ENCODE results near the gene ATF2.

ATF2 gene

DNA sequence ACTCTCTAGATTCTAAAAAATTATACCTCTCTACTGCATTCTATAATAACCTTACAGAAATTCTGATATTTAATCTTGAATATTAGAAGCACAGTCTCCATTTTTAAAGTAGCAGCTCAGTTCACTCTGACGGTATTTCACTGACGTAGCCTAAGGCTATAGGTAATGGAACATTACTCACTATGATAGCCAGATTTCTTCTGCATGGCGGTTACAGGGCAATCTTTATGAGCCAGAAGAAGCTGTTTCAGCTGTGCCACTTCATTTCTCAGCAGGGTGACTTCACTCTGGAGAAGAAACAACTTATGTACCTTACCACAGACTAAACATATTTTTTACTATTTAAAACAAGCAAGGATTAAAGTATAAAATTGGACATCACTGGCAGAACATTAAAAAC is 87.5 kb downstream of the ATF2 start:
- DNase-seq (ENCODE audit: insufficient read length, low spot score), result no peak
- no peak for TF ChIP-seq POLR2A (IDR thresholded peaks at IDR 0.05; ENCODE audit: low read depth, low read length)
- FAIRE-seq, result no peak

DNA sequence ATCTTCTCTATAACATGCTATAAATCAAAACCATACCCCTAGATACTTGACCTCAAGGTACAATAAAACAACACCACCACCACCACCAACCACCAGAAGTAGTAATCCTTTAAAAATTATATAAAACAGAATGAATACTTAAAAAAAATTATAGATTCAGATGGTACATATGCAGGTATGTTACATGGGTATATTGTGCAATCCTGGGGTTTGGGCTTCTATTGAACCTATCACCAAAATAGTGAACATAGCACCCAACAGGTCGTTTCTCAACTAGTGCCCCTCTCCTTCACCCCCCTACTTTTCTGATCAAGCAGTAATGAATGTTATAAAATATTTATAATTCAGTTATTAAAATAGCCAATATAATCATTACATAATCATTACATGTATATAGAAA is 91.7 kb downstream of the ATF2 start:
- no peak for TF ChIP-seq POLR2A (IDR thresholded peaks at IDR 0.05; ENCODE audit: low read depth, low read length)
- DNase-seq (ENCODE audit: insufficient read length, low spot score) (no peak), FAIRE-seq (no peak)

DNA sequence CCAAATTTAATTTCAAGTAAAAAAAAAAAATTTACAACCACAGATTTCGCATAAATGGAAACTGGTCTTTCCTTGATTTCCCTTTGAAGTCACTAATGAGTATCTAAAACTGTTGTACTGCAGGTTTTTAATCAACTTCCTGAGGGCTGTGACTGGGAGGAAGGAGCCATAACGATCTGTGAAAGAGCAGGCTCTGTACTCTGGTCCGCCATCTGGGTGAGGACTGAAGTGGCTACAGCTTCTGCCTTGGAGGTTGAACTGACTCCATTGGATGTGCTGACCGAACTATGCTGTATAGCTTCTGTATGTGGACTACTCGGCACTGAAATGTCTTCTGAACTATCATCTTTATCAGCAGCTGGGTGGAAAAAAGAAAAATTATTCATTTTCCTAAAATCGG is 93.5 kb downstream of the ATF2 start:
- FAIRE-seq (peak; percentile 38), DNase-seq (ENCODE audit: insufficient read length, low spot score) (no peak)
- no peak for TF ChIP-seq POLR2A (IDR thresholded peaks at IDR 0.05; ENCODE audit: low read depth, low read length)

DNA sequence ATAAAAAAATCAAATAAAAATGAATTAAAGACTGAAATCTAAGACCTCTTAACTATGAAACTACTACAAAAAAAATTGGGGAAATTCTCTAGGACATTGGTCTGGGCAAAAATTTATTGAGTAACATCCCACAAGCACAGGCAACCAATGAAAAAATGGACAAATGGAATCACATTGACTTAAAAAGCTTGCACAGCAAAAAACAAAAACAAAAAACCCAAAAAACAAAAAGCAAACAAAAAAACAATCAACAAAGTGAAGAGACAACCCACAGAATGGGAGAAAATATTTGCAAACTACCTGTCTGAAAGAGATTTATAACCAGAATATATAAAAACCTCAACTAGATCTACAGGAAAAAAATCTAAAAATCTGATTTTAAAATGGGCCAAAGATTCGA is 99.5 kb downstream of the ATF2 start:
- FAIRE-seq, result no peak
- TF ChIP-seq POLR2A (IDR thresholded peaks at IDR 0.05; ENCODE audit: low read depth, low read length), result no peak

DNA sequence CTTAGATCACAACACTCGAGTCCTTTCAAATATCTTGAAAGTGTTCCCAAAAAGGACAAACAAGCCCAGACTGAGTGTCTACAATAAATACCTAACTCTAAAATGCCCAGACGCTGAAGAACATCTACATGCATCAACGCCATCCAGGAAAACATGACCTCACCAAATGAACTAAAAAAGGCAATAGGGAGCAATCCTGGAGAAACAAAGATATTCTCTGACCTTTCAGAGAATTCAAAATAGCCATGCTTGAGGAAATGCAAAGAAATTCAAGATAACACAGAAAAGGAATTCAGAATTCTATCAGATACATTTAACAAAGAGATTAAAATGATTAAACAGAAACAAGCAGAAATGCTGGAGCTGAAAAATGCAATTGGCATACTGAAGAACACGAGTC is 101.6 kb downstream of the ATF2 start:
- FAIRE-seq (no peak), DNase-seq (ENCODE audit: insufficient read length, low spot score) (no peak)
- no peak for TF ChIP-seq POLR2A (IDR thresholded peaks at IDR 0.05; ENCODE audit: low read depth, low read length)

More for the DNA sequence above, 99.5 kb downstream of the ATF2 start:
- no peak for DNase-seq (ENCODE audit: insufficient read length, low spot score)

DNA sequence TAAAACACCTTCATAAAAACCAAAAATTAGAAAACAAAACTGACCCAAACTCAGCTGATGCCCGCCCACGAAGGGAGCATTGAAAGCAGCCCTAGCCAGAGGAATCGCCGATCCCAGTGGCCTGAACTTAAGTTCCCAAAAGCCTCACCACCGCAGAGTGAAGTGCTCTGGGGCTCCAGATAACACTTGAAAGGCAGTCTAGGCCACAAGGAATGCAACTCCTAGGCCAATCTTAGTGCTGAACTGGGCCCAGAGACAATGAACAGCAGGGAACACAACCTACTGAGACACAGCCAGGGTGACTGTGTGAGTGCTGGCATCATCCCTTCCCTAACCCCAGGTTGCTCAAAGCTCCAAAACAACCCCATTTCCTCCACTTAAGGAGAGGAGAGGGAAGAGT is 103.2 kb downstream of the ATF2 start:
- no peak for FAIRE-seq

DNA sequence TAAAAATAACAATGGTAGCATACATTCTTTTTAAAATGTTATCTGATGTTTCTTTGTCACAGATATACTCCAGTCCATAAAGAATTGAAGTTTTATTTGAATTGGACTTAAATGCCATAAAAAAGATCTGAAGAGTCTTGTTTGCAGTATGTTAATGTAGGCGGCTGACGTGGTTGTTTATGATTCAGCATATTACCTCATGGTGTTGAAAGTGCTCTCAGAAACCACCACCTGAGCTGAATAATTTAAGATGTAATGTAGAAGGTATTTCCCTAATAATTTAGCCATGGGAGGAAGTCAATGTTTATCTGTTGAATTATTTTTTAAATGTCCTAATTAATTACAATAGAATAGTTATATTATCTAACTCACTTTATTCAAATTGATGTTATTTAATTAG is 104.3 kb downstream of the ATF2 start:
- no peak for DNase-seq (ENCODE audit: insufficient read length, low spot score)
- no peak for TF ChIP-seq POLR2A (IDR thresholded peaks at IDR 0.05; ENCODE audit: low read depth, low read length)
- FAIRE-seq, result no peak

More for the DNA sequence above, 103.2 kb downstream of the ATF2 start:
- TF ChIP-seq POLR2A (IDR thresholded peaks at IDR 0.05; ENCODE audit: low read depth, low read length), result no peak
- no peak for DNase-seq (ENCODE audit: insufficient read length, low spot score)

DNA sequence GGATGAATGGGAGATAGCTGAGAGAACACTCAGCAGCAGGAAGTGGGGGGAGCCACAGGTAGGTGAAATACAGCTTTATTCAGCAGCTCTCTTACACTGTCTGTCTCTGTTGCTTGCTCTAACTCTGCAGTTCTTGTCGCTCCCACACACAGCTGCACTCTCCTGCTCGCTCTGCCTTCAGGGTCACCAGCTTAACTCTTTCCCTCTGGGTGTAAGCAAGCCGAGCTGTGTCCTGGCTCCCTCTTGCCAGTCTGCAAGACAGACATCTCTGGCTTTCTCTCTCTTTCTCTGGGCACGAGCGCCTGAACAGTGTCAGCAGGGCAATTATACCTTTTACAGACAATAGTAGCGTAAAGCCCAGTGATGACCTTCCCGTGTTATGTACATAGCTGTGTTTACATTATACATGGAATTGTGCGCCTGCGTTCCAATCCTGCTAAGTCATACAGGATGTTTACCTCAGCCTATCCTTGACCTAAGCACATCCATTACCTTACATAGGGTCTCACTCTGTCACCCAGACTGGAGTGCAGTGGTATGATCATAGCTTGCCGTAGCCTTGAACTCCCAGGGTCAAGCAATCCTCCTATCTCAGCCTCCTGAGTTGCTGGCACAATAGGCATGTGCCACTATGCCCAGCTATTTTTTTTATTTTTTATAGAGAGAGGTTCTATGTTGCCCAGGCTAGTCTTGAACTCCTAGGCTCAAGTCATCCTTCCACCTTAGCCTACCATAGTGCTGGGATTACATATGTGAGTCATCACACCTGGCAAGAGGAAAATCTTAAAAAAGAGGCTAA is 105.0 kb downstream of the ATF2 start:
- FAIRE-seq (no peak), DNase-seq (ENCODE audit: insufficient read length, low spot score) (no peak)
- no peak for TF ChIP-seq POLR2A (IDR thresholded peaks at IDR 0.05; ENCODE audit: low read depth, low read length)

DNA sequence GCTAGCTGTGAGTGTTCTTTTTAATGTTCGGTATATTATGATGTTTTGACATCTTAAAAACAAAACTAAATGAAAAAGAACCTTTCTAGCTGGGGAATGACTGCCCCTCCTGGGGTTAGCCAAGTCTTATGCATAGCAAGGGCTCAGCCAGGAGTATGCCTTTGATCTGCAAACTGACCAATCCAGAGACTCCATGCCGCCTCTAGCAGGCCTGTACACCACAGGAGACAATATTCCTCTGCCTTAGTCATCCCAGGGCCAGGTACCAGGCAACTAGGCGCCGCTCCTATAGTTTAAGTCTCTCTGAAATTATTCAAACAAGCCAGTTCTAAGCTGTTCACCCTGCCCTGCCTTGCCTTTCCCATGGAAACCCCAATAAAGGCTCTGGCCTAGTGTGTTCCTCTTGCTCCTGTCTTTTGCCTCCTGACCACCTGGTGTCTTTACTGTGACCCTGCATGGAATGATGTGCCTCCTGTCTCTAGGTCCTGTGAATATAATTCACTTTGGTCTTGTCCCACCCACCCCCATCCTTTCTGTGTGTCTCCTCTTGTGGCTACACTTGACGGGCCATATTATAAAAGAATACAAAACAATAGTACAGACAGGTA is 110.8 kb downstream of the ATF2 start:
- no peak for FAIRE-seq
- TF ChIP-seq POLR2A (IDR thresholded peaks at IDR 0.05; ENCODE audit: low read depth, low read length), result no peak
- DNase-seq (ENCODE audit: insufficient read length, low spot score), result no peak

DNA sequence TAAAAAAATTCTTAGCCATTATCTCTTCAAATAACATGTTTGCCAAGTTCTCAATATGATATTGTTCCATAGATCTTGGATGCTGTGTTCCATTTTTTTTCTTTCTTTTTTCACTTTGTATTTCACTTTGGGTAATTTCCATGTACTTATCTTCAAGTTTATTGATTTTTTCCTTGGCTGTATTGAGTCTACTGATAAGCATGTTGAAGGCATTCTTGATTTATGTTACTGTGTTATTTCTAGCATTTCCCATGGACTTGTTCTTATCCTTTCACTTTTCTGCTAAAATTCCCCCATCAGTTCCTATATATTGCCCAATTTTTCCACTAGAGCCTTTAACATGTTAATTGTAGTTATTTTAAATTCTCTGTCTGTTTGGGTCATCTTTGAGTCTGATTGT is 112.0 kb downstream of the ATF2 start:
- DNase-seq (ENCODE audit: insufficient read length, low spot score), result no peak
- no peak for TF ChIP-seq POLR2A (IDR thresholded peaks at IDR 0.05; ENCODE audit: low read depth, low read length)
- FAIRE-seq, result no peak

DNA sequence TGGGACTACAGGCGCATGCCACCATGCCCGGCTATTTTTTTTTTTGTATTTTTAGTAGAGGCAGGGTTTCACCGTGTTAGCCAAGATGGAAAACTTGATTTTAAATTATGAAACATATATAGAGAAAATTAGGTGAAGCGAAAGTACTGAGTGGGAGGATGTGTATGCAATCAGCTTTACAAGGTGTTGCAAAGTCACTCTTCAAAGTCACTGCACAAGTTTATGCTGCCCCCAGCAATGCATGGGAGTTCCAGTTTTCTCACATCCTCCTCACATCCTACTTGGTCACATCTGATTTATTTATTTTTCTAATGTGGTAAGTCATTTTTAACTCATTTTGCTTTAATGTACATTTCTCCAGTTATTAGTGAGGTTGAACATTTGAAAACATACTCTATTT is 113.7 kb downstream of the ATF2 start:
- TF ChIP-seq POLR2A (IDR thresholded peaks at IDR 0.05; ENCODE audit: low read depth, low read length), result no peak
- DNase-seq (ENCODE audit: insufficient read length, low spot score) (no peak), FAIRE-seq (no peak)

DNA sequence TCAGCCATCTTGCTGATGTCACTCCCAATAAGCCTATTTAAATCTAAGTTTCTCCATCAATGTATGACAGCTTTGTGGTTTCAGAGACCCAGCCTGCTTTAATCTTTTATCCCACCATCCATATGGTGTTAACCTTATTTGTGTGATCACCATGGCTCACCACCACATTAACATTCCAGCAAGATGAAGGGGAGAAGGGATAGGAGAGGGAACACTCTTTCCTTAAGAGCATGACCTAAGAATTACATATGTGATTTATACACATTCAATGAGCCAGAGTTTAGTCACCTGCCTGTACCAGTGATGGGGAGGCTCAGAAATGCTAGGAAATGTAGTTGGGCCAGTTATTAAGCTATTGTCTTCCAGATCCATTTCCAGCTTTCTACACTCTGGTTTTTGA is 118.3 kb downstream of the ATF2 start:
- FAIRE-seq, result peak; percentile 57
- TF ChIP-seq POLR2A (IDR thresholded peaks at IDR 0.05; ENCODE audit: low read depth, low read length), result no peak
- DNase-seq (ENCODE audit: insufficient read length, low spot score), result no peak

DNA sequence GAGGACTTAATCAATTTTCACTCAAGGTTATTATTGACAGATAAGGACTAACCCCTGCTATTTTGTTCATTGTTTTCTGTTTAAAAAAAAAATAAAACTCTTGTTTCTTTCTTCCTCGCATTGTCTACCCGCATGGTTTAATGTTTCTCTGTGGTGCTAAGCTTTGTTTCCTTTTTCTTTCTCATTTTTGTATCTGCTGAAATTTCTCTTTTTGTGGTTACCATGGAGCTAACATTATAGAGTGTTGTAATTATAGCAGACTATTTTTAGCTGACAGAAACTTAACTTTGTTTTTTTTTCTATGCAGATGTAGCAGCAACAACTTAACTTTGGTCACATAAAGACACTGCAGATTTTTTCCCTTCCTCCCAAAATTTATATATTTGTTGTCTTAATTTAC is 119.7 kb downstream of the ATF2 start:
- no peak for TF ChIP-seq POLR2A (IDR thresholded peaks at IDR 0.05; ENCODE audit: low read depth, low read length)
- DNase-seq (ENCODE audit: insufficient read length, low spot score) (no peak), FAIRE-seq (no peak)

DNA sequence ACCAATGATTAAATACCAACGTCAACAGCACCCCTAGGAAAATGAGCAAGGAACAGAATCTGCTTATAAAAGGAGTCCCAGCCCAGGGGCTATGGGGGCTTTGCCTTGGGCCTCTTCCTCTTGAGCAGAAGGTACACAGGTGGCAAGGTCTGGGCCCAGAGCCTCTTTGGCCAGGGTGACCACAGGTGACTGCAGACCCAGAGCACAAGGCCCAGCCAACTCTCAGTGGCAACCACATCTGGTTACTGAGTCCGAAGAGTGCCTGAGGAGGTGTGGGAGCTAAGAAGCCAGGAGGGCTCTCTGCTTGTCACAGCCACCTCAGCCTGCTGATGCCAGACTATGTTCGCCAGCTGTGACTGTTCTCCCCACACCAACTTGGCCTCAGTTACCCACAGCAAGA is 128.5 kb downstream of the ATF2 start:
- TF ChIP-seq POLR2A (IDR thresholded peaks at IDR 0.05; ENCODE audit: low read depth, low read length), result no peak
- FAIRE-seq, result no peak
- DNase-seq (ENCODE audit: insufficient read length, low spot score), result no peak

DNA sequence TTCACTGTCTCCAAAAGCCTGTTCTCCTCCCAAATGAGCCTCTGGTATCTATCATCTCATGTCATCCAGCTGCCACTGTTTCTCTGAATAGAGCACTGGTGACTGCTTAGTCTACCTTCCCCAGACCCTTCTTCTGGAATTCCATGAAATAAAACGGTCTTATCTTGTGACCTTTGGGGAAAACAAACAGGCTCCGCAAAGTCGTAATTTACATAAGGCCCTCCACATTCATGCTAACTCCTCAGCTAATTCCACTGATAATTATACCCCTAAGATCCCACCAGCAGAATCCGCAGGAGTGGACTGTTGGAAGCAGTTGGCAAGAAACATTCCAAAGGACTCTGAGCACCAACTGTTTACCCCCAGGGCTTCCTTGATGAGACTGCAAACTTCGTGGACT is 129.0 kb downstream of the ATF2 start:
- no peak for TF ChIP-seq POLR2A (IDR thresholded peaks at IDR 0.05; ENCODE audit: low read depth, low read length)
- no peak for DNase-seq (ENCODE audit: insufficient read length, low spot score)
- FAIRE-seq, result no peak

Data from H54 (cell line).